Heart left ventricle (tissue), 16 donors: ENCODE results near the gene LHX4. TPM values are rescaled to one million over a fixed set of nuclear protein-coding genes. Genes with fewer than 3 reads are reported as not detected.

ENCODE experiments used
- ATAC-seq, 4 donors: fragments of 200-7000 bp; cut with Tn5 transposase; one replicate each; pipeline ENCODE4 v1.9.1; 2020 to 2022; ENCODE audit warnings: moderate library complexity in 4 of 4, mild to moderate bottlenecking in 3 of 4, moderate number of reproducible peaks in 1 of 4
- DNase-seq, 5 donors: peaks; one replicate each; pipeline ENCODE4 v3.0.0-alpha.2; 2020
- H3K27ac ChIP-seq, 12 donors: fragments of 200-600 bp; sonication (generic) in 4 of 12; one replicate each; pipeline versions ENCODE4 v1.5.0 to v1.8.0; 2016 to 2022; ENCODE audit warnings: mild to moderate bottlenecking in 2 of 12
- H3K27me3 ChIP-seq, 9 donors: fragments of 200-600 bp; sonication (generic) in 2 of 9; one replicate each; pipeline versions ENCODE4 v1.5.1 to v1.8.0; 2016 to 2022; ENCODE audit warnings: mild to moderate bottlenecking in 3 of 9
- H3K36me3 ChIP-seq, 9 donors: fragments of 200-600 bp; sonication (generic) in 2 of 9; one replicate each; pipeline versions ENCODE4 v1.5.0 to v1.8.0; 2018 to 2022; ENCODE audit warnings: mild to moderate bottlenecking in 2 of 9
- H3K4me1 ChIP-seq, 12 donors: fragments of 200-600 bp; sonication (generic) in 4 of 12; one replicate each; pipeline versions ENCODE4 v1.5.0 to v1.8.0; 2016 to 2022; ENCODE audit warnings: mild to moderate bottlenecking in 3 of 12
- H3K4me3 ChIP-seq, 12 donors: fragments of 200-600 bp; sonication (generic) in 4 of 12; one replicate each; pipeline versions ENCODE4 v1.5.0 to v1.8.0; 2017 to 2022; ENCODE audit warnings: mild to moderate bottlenecking in 9 of 12, moderate library complexity in 4 of 12
- H3K9me3 ChIP-seq, 12 donors: fragments of 200-600 bp; sonication (generic) in 4 of 12; one replicate each; pipeline versions ENCODE4 v1.5.0 to v1.8.0; 2016 to 2022; ENCODE audit warnings: mild to moderate bottlenecking in 1 of 12
- POLR2A ChIP-seq, 2 donors: fragments of 450-650 bp; IDR thresholded peaks; one replicate each; pipeline ENCODE4 v1.6.1; 2017; ENCODE audit warnings: antibody characterized with exemption in 2 of 2, mild to moderate bottlenecking in 2 of 2, moderate library complexity in 2 of 2
- WGBS, 4 donors: extraction: QIAGEN DNeasy Blood & Tissue Kit in 2 of 4; methylation state at CpG; one replicate each; pipeline versions ENCODE4 v1.1.5 to v1.1.7; 2013 to 2018; 5-methylcytosine and 5-hydroxymethylcytosine counted together
- intact Hi-C, 10 donors: fragments of 100-400 bp; cut with DNase I; formaldehyde crosslinking; loops; one replicate each; pipeline versions ENCODE4 v1.11.1 to v1.14.2; 2022
- polyA plus RNA-seq, 2 donors: library from polyadenylated mRNA; stranded (reverse); fragments of 200-250 nt; gene quantifications; one replicate each; pipeline ENCODE4 v1.2.3, GENCODE V29; 2013
- total RNA-seq, 9 donors: library from RNA; depleted of rRNA in 2 of 9; stranded (reverse); fragments of >200 nt in 2 of 9; fragmentation: NEBNext Ultra II Directional in 3 of 9; extraction: Animal tissue kit (Norgen Biotek cat#: 25700) in 3 of 9; gene quantifications; one replicate each; pipeline versions ENCODE4 v1.1.0 to v1.2.4, GENCODE V29; 2016 to 2023
- TF ChIP-seq, protein P1 (sequence below), 12 donors: fragments of 200-600 bp; sonication (generic) in 4 of 12; IDR thresholded peaks; one replicate each; pipeline versions ENCODE4 v1.5.0 to v1.8.0; 2018 to 2022; ENCODE audit warnings: antibody characterized with exemption in 12 of 12, mild to moderate bottlenecking in 5 of 12
- donor health status: ischemic (EF 13 %, LVEDD 7.1; RV severe dilation, severe dysfunction).
- donor health status: healthy with polysubstance abuse.
- donor health status: DM: no; HTN: yes; CAD: no.
- donor health status: DM: no; HTN: no; CAD: no.
- donor health status: ischemic (EF 25% LVEDD 6.9; RV normal size, moderate dysfunction).
- donor health status: ischemic (EF 25% LVEDD 5.7; RV mildly dilated, moderate dysfunction).
- donor health status: healthy.
- donor health status: DM: yes; HTN: yes; CAD: no.
- donor health status: ischemic (EF 35%, LVEDD 5.7; RV mildly dilated, moderate dysfunction).
- donor health status: nonischemic (EF 11% LVEDD 7.7; RV severe dilation, severe dysfunction).
- donor health status: DM: yes; HTN: yes; CAD: no.
- donor health status: PGD.
- donor health status: ischemic (EF 29% LVEDD 5.4; RV normal size, mild dysfunction).
- donor health status: nonischemic (EF 23%, LVEDD 6.1; RV moderate dilation, normal function).

The LHX4 gene
- total and polyA plus RNA-seq, 11 donors = not detected

- no peak overlapping the region for H3K27ac ChIP-seq
- H3K9me3 ChIP-seq = no peaks in the 10 kb centered on the region
- ATAC-seq (no peak), DNase-seq (no peak)
- TF ChIP-seq POLR2A (IDR thresholded peaks at IDR 0.05) = no peak
- TF ChIP-seq, protein P1, sequence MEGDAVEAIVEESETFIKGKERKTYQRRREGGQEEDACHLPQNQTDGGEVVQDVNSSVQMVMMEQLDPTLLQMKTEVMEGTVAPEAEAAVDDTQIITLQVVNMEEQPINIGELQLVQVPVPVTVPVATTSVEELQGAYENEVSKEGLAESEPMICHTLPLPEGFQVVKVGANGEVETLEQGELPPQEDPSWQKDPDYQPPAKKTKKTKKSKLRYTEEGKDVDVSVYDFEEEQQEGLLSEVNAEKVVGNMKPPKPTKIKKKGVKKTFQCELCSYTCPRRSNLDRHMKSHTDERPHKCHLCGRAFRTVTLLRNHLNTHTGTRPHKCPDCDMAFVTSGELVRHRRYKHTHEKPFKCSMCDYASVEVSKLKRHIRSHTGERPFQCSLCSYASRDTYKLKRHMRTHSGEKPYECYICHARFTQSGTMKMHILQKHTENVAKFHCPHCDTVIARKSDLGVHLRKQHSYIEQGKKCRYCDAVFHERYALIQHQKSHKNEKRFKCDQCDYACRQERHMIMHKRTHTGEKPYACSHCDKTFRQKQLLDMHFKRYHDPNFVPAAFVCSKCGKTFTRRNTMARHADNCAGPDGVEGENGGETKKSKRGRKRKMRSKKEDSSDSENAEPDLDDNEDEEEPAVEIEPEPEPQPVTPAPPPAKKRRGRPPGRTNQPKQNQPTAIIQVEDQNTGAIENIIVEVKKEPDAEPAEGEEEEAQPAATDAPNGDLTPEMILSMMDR (IDR thresholded peaks at IDR 0.05) = no peak
- H3K36me3 ChIP-seq = no peaks in the 10 kb centered on the region
- H3K4me1 ChIP-seq = peaks cover 0 to 17% (median 12%) of the 10 kb centered on the region in 12 donors
- intact Hi-C loops = no loop called here
- 6 to 10% (median 9%) methylated on average over 10 of the region's 10 CpGs for WGBS, 4 donors
- H3K27me3 ChIP-seq = peaks cover 43 to 99% (median 84%) of the 10 kb centered on the region in 9 donors
- H3K4me3 ChIP-seq = no peak overlapping the region
These were observed 9.4 kb downstream of the LHX4 start for GRCh38 chr1:180239145-180240096.

- intact Hi-C loops = no loop called here
- H3K4me3 ChIP-seq = no peak overlapping the region
- no peak for ATAC-seq
- 70 to 73% (median 72%) methylated on average over 8 of the region's 8 CpGs for WGBS, 4 donors
- DNase-seq = no peak
- H3K27ac ChIP-seq = no peak overlapping the region
- H3K36me3 ChIP-seq = no peaks in the 10 kb centered on the region
- H3K4me1 ChIP-seq = no peaks in the 10 kb centered on the region
- TF ChIP-seq POLR2A (IDR thresholded peaks at IDR 0.05) = no peak
- TF ChIP-seq, protein P1 (IDR thresholded peaks at IDR 0.05) = no peak
- peaks cover 18 to 95% (median 61%) of the 10 kb centered on the region in 9 donors for H3K27me3 ChIP-seq
- H3K9me3 ChIP-seq = no peaks in the 10 kb centered on the region
These were observed 11.9 kb downstream of the LHX4 start for GRCh38 chr1:180241716-180242544.

DNA sequence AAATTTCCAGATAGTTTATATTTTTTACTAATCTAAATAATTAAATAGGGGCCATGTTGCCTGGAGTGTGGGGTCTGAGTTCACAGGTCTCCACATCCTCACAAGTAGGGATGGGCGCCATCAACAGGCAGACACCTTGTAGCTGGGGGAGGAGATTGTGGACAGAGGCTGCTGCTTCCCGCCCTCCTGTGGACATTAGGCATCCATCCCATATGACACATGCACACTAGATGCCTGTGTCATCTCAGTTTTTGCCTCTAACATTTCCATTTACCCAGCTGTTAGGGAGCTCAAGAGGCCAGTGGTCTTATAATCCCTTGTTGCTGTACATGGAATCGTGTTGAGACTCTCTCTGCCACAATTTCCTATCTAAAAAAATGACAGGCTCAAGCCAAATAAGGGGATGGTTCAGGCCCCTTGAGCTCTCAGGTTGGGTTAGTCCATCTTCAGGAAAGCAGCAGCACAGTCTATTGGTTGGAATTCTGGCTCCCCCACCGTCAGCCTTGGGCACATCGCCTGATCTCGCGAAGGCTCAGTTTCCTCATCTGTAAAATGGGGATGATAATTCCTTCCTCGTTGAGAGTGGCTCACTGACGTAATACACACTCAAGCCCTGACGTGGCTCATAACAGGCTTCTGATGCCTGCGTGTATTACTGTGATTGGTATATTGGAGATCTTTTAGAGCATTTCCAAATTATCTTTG lies 13.6 kb downstream of the LHX4 start:
- no peak for TF ChIP-seq POLR2A (IDR thresholded peaks at IDR 0.05)
- TF ChIP-seq, protein P1 (IDR thresholded peaks at IDR 0.05) = no peak
- H3K9me3 ChIP-seq = no peaks in the 10 kb centered on the region
- WGBS, 4 donors = 84 to 85% (median 85%) methylated on average over 11 of the region's 11 CpGs
- intact Hi-C loops = no loop called here
- no peak for DNase-seq
- no peak overlapping the region for H3K4me3 ChIP-seq
- no peaks in the 10 kb centered on the region for H3K36me3 ChIP-seq
- no peak for ATAC-seq
- H3K4me1 ChIP-seq = no peaks in the 10 kb centered on the region
- H3K27ac ChIP-seq = no peak overlapping the region
- peaks cover 5 to 78% (median 45%) of the 10 kb centered on the region in 9 donors for H3K27me3 ChIP-seq
